GM12875 (cell line): ENCODE data around the gene RNU1-1.
"Not testable (repeated sequence)": the region's sequence is repeated elsewhere in the genome, so short reads cannot be mapped to it uniquely, and the experiment has no call there.

ENCODE experiments used
- H3K4me3 ChIP-seq: one replicate; pipeline ENCODE4 v1.5.1; 2011; ENCODE audit warnings: low read depth, low read length, control low read depth

RNU1-1 gene

DNA sequence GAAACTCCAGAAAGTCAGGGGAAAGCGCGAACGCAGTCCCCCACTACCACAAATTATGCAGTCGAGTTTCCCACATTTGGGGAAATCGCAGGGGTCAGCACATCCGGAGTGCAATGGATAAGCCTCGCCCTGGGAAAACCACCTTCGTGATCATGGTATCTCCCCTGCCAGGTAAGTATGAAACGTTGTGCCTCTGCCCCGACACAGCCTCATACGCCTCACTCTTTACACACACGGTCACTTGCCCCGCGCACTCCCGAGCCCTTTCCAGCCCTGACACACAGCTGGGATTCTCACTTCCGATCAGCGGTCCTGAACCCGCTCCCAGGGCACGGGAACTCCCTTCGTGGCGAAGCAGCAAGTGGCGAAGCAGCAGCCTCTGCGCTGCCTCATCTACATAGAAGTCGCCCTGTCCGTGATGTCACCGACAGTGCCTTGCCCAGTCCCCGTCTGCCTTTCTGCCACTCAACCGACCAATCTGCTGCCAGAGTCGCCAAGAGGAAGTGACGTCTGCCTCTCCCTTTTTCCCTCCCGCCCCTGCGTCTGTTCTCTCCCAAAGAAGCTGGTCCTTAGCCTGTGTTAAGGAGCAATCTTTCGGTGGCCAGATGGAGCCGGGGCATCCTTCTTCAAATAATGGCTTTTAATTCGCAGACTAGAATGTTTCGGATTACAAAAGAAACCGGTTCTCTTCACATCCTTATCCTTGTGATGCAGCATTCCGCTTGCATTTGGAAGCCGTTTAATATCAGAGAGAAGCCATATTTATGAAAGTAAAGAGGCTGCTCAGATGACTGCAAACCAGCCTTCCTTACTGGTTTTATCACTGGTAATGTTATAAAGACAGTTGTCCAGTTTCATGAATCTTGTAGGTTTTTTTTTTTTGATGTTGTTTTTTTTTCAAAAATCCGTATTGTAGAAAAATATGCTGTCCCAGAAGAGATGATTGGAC, at the start of gene RNU1-1:
Gene RNU1-1 (minus strand): TSS at position 179 of the 949 bp plus-strand sequence.
- not testable (repeated sequence) for H3K4me3 ChIP-seq

DNA sequence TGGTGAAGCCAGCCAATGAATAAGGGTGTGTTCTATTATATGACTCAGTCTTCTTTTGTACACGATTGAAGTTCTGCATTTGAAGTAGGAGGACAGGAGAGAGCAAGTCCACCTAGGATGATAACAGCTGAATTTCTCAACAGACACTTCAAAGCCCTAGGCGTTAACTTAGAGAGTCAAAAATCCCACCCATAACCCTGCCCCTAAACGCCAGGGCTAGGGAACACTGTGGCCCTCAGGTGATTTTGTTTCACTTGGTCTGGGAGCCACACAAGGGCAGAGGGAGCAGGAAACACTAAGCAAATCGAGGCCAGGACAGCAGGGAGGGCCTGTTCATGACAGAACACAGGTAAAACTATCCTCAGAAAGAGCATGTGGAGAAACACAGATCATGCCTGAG, 47.0 kb upstream of the RNU1-1 start:
- not testable (repeated sequence) for H3K4me3 ChIP-seq

DNA sequence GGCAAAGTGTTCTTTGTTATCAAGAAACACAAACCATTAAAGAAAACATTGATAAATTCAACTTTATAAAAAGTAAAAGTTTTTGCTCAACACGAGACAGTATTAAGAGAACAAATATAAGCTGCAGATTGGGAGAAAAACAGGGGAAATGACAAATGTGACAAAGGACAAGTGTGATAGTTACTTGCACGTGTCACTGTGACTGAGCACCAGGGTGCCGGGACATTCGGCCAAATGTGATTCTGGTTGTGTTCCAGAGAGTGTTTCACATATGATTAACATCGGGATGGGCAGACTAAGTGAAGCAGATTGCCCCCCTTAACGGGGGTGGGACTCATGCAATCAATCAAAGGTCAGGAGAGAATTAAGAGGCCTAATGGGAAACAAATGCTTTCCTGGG, 46.4 kb upstream of the RNU1-1 start:
- not testable (repeated sequence) for H3K4me3 ChIP-seq

DNA sequence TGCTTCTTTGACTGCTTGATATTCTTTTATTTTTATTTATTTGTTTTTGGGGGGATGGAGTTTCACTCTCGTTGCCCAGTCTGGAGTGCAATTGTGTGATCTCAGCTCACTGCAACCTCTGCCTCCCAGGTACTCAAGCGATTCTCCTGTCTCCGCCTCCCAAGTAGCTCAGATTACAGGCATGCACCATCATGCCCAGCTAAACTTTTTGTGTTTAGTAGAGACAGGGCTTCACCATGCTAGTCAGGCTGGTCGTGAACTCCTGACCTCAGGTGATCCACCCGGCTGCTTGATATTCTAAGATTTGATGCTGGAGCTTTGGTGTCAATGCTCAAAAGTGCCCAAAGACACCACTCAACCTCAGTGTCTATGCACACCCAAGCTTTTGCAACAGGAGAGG, 45.6 kb upstream of the RNU1-1 start:
- H3K4me3 ChIP-seq = not testable (repeated sequence)

DNA sequence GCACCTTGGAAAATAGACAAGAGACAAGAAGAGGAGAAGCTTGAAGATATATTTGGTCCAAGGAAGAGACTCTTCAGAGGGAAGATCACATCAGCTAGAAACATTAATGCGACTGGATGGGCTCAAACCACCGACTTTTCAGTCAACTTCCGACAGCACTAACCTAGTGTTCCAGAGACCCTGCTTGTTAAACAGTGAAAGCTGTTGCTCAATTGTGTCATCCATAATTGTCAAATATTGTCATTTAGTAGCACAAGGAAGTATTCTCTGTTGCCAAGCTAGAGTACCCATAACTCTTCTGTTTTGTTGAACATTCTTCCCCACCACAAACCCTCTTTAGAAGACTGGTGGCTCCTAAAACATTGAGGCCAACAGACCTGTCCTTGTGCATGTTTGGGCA, 42.9 kb upstream of the RNU1-1 start:
- not testable (repeated sequence) for H3K4me3 ChIP-seq

DNA sequence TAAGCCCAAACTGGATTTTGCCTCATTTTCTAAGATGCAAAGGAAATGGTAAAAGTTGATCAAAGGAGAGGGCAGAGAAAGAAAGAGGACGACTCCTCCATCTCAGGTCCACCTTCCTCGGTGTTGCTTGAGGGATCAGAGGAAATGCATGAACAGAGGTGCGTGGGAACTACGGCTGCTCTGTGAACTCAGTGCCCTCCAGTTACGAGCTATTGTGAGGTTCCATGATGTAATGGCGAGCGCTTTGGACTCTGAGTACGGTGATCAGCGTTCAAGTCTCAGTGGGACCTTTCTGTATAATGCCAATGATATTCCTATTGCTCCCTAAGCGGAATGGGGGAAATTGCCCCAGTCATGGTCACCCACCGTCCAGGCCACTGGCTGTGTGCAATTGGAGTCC, 39.2 kb upstream of the RNU1-1 start:
- H3K4me3 ChIP-seq = not testable (repeated sequence)

DNA sequence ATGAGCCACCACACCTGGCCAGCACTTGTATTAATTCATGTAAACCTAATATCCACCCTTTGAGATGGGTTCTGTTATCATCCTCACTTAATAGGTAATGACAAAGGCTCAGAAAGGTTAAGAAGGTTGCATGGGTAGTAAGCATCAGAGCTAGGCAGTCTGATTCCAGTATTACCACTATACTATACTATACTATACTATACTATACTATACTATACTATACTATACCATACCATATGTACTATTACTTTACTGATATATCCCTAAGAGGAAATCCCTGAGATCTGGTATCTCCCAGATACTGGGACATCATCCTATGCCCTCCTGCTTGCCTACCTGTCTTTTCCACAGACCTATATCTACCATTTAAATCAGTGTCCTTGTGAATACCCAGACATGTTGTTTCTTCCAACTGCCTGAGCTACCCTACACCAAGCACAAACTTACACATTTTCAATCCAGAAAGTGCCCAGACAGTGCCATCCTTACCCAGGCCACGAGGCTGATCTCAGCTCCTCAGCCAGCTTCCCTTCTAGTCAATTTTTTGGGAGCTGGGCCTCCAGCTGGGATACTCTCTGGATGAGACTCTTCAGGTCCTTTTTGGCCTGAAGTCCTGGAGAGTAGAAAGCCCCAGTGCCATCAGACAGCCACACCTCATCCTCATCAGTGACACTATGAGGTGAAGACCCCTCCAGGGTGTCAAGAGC, 36.3 kb upstream of the RNU1-1 start:
- not testable (repeated sequence) for H3K4me3 ChIP-seq

DNA sequence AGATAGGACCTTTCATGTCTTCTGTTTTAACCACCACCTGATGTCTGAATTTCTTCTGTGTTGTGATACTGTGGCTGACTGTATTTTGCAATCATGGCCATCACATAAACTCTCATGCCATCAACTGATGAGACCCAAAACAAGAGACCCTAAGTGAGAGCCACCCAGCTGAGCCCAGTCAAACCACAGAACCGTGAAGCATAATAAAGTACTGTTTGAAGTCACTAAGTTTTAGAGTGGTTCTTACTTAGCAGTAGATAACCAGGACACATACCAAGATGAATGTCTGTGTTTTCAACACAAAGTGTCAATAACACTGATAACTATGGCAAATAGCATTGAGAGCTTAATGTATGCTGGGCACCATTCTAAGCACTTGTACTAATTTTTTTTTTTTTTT, 35.5 kb upstream of the RNU1-1 start:
- H3K4me3 ChIP-seq = not testable (repeated sequence)

DNA sequence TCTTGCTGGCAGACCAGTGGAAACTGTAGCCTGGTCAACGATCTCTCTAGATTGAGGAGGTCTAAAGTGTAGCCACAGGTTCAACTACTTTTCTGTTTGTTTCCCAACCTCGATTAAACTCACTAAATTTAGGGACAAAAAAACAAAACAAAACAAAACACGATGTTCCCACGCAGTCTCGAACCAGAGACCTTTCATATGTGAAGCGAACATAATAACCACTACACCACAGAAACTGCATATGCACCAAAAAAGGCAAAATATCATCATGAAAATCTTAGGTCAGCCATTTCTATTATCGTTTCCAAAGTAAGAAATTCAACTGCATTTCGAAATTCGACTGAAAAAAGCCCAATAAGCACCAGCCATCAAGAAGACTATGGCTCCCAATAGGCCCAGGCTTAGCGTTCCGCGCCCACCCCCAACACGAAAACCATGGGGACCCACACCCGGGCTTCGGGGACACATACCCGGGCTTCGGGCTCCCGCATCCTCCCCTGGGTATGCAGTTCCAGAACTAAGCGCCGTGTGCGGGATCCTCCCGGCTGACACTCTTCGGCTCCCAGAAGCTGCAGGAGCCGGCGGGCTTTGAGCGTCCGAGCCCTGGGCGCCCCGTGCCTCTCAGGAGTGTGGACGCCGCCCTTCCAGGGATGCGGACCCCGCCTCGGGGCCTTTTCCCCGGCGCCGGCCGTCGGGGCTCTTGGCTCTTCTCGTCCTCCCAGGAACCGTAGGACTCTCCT, 33.6 kb upstream of the RNU1-1 start:
- H3K4me3 ChIP-seq = not testable (repeated sequence)

DNA sequence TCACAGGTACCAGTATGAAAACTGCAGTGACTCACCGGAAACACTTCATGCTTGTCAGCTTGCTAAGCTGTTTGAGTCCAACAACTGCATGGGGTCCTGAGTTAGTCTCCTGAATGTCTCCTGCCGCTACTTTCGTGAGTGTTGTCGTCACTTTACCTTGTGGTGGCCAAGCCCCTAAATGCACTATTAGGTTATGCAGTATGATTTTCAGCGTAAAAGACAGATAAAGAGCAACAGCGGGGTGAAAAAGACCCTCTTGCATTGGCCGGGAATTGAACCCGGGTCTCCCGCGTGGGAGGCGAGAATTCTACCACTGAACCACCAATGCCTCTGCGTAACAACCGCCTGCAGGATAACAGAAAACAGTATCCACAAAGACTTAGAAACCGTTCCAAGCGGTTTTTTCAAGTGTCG, 31.6 kb upstream of the RNU1-1 start:
- not testable (repeated sequence) for H3K4me3 ChIP-seq

DNA sequence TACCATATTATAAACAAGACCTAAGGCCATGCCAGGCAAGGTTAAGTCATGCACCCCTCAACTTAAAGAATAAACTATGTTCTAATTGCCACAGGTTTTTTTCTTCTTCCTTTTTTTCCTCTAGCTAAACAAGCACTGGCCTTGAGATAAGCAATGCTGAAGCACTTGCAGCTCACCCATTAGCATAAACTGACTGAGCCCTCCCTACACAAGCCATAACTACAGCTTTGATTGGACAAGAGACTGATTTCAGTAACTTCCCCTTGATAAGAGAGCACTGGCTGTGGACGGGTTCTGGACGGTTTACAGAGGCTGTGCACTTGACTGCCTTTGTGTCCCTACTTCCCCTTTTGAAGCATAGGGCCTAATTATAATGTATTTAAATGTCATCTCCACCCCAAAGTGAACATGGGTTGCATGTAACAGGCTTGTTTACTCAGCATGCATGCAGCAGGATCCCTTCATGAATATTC, 26.4 kb upstream of the RNU1-1 start:
- H3K4me3 ChIP-seq = not testable (repeated sequence)

DNA sequence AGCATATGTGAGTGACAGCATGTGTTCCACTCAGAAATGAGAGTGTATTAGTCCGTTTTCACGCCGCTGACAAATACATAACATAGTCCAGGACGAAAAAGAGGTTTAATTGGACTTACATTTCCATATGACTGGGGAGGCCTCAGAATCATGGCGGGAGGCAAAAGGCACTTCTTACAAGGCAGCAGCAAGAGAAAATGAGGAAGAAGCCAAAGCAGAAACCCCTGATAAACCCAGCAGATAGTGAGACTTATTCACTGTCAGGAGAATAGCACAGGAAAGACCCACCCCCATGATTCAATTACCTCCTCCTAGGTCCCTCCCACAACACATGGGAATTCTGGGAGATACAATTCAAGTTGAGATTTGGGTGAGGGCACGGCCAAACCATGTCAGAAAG, 23.4 kb upstream of the RNU1-1 start:
- H3K4me3 ChIP-seq = not testable (repeated sequence)

DNA sequence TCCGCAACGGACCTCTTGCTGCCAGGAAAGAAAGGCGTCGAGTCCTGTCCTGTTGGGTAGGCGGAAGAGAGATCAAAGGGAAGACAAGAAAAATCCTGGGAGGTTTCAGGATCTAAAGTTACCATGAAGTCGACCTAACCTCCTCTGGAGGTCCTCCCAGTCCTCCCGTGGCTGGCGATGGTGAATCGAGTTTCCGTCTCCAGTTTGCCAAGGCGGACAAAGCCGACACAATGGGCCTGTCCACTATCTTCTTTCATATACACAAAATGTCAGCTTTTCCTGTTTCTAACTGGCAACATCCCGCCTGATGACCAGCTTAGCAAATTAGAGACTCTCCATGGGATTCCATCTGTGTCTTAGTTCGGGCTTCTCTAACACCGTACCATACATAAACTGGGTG, 22.7 kb upstream of the RNU1-1 start:
- H3K4me3 ChIP-seq = not testable (repeated sequence)

DNA sequence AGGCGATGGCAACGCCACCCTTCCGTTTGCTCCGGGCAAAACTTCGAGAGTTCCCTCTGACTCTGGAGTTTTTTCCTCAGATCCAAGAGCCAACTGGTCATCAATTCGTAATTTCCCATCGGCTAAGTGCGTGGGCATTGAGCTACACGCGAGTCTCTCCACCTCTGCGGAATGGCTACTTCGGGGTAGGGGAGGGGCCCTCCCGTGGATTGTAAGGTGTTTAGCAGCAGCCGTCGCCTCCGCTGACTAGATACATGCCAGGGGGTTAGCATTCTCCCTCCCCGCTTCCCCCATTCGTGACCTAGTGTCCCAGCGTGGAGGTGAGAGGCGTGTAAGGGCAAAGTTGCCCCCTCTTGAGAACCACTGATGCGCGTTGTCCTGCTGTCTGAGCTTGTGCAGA, 21.8 kb upstream of the RNU1-1 start:
- not testable (repeated sequence) for H3K4me3 ChIP-seq

DNA sequence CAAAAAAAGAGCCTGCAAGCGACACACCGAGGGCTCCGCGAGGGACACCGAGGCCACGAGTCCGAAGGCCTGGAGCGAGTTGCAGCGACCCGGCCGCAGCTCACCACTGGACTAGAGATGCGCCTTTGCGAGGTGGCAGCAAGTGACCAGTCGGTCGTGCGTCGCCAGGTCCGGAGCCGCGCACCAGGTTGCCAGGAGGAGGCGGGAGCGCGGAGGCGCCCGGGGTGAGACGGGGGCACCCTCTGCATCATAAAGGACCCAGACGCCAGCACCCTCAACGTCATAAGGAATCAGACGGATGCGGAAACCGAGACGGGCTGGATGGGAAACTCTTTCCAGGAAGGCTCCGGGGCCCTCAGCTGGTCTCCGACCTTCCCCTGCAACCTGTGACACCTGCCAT, 21.4 kb upstream of the RNU1-1 start:
- H3K4me3 ChIP-seq = not testable (repeated sequence)

DNA sequence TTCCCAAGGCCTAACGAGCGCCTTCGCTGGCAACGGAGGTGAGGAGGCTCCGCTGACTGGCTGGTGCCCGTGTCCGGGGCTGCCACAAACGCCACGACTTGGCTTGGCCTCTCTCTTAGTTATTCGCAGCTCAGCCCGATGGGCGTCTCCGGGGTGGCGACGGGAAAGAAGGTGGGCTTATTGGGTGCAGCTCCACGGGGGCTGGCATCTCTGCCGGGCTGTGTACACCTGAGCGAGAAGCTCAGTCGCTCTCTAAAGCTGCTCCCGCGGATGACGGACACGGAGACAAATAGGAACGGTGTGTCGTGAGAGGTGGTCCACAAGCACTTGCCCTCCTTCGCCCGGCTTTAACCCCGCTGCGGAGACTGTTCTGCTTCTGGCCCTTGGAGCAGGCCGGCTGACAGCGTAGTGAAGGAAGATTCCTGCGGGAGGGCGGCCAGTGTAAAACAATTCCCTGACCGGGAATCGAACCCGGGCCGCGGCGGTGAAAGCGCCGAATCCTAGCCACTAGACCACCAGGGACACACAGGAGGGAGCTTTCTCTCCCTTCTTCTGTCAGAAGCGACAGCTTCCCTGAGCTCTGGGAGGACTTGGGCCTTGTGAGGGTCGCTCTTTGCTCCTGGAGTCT, 20.9 kb upstream of the RNU1-1 start:
- H3K4me3 ChIP-seq = not testable (repeated sequence)

DNA sequence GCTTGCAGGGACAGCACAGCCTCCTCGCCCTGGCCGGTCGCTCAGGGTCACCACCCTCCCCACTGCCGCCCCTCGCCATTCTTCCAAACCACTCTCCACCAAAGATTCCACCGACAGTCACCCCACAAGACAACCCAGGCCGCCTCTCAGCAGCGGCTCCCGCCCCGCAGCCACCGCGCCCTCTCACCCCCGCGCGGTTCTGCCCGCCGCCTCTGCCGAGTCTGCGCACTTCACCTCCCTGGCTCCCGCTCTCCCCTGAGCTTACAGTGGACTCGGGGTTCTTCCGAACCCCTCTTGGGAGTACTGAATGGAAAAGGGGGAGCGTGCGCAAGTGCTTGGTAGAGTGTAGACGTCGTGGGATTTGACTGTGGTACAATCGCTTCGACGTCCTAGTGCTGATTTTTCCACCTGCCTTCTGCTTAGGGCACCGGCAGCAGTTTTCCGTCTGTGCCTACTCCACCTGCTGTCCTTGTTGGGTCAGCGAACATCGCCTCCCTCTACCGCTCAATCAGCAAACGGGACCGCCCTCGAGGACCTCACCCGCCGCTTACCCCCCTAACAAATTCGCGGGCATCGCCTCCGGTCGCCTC, 20.2 kb upstream of the RNU1-1 start:
- H3K4me3 ChIP-seq = not testable (repeated sequence)

DNA sequence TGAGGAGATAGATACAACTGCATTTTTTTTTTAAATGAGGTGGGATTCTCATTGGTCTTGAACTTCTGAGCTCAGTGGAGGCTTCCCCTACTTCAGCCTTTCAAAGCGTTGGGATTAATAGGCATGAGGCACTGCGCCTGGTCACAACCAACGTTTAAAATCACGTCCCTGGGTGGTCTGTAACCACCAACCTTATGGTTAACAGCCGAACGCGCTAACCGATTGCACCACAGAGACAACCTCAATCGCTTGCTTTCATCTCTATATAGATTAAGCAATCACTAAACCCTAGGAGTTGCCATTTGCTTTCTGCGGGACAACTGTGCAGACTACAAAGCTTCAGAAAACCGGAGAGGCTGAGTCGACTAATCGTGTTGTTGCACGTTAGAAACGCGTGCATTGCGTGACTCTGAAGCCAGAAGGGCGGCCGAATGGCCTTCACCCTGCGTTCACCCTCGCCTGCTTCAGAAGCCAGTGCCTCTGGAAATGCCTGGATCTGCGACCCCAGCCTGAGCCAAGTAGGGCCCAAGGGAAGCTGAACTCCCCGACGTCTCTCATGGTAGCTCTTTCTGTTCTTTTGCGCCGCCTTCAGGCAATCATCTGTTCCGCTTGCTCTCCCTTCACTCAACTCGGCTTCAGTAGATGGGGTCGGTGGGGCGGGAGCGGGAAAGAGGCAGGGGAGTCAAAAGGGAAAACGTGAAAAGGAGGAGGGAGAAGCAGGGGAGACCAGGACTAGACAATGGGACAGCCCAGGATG, 18.3 kb upstream of the RNU1-1 start:
- not testable (repeated sequence) for H3K4me3 ChIP-seq

DNA sequence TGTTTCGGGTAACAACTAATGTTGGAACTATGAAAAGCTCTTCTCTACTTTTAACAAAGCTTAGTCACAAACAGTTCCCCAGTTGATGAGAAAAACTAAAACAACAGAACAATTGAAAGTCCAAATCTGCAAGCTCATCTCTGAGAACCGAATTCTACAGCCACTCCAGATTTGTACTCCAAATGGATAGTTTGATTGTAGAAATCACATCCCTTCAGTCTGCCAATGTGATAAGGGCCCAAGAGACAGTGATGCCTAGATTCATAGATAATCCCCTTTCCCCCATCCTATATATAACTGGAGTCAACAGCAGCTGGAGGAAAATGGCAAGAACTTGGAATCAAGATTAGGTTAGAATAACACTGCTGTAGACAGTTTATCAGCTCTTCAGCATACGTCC, 14.3 kb upstream of the RNU1-1 start:
- not testable (repeated sequence) for H3K4me3 ChIP-seq
